ENCODE measurements around the gene MNX1.

MNX1 gene

DNA sequence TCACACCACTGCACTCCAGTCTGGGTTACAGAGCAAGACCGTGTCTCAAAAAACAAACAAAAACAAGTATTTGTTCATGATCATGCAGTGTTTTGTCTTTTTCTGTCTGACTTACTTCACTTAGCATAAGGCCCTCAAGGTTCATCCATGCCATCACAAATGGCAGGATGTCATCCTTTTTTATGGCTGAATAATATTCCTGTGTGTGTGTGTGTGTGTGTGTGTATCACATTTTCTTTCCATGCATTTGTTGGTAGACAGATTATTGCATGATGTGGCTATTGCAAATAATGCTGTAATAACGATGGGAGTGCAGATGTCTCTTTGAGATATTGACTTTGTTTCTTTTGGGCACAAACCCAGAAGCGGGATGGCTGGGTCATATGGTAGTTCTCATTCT lies 14.3 kb upstream of the MNX1 start:
- TF ChIP-seq CTCF (IDR thresholded peaks at IDR 0.05; ENCODE audit: control insufficient read depth, insufficient read depth, low read depth, low read length, missing control alignments): no peak
- DNase-seq (ENCODE audit: low read depth): no peak
- no peak overlapping the region for H3K4me3 ChIP-seq (ENCODE audit: control insufficient read depth, low read depth, low read length)

- DNase-seq (ENCODE audit: low read depth): no peak
- H3K4me3 ChIP-seq (ENCODE audit: control insufficient read depth, low read depth, low read length): no peak overlapping the region
- TF ChIP-seq CTCF (IDR thresholded peaks at IDR 0.05; ENCODE audit: control insufficient read depth, insufficient read depth, low read depth, low read length, missing control alignments): no peak
Measured at GRCh38 chr7:157023589-157023905, 13.1 kb upstream of the MNX1 start.

GRCh38 chr7:157022681-157023588 lies 12.5 kb upstream of the MNX1 start:
- no peak overlapping the region for H3K4me3 ChIP-seq (ENCODE audit: control insufficient read depth, low read depth, low read length)
- no peak for TF ChIP-seq CTCF (IDR thresholded peaks at IDR 0.05; ENCODE audit: control insufficient read depth, insufficient read depth, low read depth, low read length, missing control alignments)
- no peak for DNase-seq (ENCODE audit: low read depth)

DNA sequence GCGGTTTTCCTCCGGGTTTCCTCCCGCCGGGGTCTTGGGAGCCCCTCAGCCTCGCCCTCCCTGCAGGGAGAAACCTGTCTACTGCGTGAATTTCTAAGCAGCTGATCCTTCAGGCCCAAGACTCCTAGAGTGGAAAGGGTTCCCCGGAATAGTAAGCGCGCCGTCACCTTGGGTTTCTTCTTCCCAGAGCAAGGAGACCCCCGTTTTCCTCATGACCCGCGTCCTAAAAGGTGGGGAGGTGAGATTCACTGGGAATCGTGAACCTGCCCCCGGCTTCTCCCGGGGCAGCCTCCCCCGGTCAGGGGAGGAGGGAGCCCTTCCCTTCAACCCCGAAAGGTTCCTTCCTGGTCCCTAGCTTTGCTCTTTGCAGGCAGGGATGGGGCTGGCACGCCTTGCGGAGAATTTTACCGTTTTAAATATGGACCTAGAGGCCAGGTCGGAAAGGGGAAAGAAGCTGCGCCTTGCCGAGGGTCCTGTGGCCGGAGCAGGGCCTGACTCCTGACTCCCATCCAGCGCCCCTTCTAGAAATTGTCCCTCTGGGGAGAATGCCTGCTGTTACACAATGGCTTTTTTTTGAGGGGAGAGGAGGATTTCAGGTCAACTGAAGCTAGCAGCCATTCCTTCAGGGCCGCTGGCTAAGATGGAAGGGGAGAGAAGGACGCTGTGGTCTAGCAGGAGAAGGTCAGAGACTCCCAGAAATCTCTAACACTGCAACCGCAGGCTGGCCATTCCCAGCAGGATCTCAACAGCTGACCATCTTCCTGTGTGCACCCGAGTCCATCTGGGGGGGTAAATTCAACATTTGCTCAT lies 11.6 kb upstream of the MNX1 start:
- no peak for DNase-seq (ENCODE audit: low read depth)
- TF ChIP-seq CTCF (IDR thresholded peaks at IDR 0.05; ENCODE audit: control insufficient read depth, insufficient read depth, low read depth, low read length, missing control alignments): no peak
- no peak overlapping the region for H3K4me3 ChIP-seq (ENCODE audit: control insufficient read depth, low read depth, low read length)

DNA sequence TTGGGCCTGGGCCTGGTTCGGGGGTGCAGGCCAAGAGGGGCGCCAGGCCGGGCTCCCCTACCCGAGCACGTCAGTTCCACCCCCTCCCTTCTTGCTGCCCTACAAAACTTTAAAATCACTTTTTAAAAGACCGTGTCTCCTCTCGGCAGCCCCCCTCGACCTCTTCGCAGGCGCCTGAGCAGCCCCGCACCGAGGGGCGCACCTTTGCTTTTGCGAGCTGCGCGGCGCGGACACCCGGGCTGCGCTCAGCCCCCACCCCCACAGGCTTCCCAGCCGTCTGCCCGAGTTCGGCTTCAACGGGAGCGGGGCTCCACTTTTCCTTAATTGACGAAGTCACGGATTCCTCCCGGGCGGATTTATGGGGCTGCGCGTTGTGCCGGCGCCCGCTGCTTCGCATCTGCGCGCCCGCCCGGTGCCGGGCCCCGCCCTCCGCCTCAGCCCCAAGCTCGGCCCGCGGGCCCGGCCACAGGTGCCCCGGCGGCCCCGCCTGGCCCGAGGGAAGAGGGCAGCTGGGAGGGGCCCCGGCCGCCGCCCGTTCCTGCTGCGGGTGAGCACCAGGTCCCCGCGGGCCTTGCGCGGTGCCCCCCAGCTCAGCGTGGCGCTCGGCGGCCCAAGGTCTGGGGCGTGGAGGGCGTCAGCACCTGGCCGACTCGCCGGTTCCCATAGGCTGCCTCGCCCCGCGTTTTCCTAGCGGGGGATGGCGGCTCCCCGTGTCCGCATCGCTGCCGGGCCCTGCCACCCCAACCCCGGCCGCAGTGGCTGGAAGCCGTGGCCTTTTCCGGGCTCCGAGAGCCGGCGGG lies 10.8 kb upstream of the MNX1 start:
- no peak overlapping the region for H3K4me3 ChIP-seq (ENCODE audit: control insufficient read depth, low read depth, low read length)
- TF ChIP-seq CTCF (IDR thresholded peaks at IDR 0.05; ENCODE audit: control insufficient read depth, insufficient read depth, low read depth, low read length, missing control alignments): no peak
- no peak for DNase-seq (ENCODE audit: low read depth)

GRCh38 chr7:157020514-157021070 lies 10.1 kb upstream of the MNX1 start:
- no peak overlapping the region for H3K4me3 ChIP-seq (ENCODE audit: control insufficient read depth, low read depth, low read length)
- DNase-seq (ENCODE audit: low read depth): no peak
- no peak for TF ChIP-seq CTCF (IDR thresholded peaks at IDR 0.05; ENCODE audit: control insufficient read depth, insufficient read depth, low read depth, low read length, missing control alignments)

Measured in AG09309 (cell line).